Activated CD8-positive, alpha-beta memory T cell treated with anti-CD3 and anti-CD28 coated beads for 24 hours (primary cell): Measurements from ENCODE around the gene ELANE.
"Not testable (repeated sequence)": the region's sequence is repeated elsewhere in the genome, so short reads cannot be mapped to it uniquely, and the experiment has no call there.

Experiments
- DNase-seq: peaks from one replicate; pipeline ENCODE4 v3.0.0-alpha.2; 2020

ELANE gene

DNA sequence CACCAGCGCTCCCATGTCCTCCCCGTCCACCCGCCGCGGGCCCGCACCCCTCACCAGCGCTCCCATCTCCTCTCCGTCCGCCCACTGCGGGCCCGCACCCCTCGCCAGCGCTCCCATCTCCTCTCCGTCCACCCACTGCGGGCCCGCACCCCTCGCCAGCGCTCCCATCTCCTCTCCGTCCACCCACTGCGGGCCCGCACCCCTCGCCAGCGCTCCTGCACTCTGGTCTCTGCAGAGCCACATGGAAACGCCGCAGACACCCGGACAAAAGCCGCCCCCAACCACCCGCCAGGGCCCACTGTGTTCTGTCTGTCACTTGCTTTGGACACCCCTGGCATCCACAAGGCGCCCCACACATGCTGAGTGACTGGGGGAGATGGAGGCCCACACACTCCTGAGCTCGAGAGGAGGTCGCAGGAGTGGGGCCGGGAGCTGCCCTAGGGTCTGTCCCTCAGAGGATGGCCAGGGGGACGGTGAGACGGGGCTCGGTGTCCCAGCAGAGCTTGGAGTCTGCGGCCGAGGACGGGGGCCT, 14.7 kb downstream of the ELANE start:
- no peak for DNase-seq

GRCh38 chr19:867301-867793, 15.2 kb downstream of the ELANE start:
- DNase-seq = no peak

GRCh38 chr19:867855-868457, 15.9 kb downstream of the ELANE start:
- DNase-seq = no peak

DNA sequence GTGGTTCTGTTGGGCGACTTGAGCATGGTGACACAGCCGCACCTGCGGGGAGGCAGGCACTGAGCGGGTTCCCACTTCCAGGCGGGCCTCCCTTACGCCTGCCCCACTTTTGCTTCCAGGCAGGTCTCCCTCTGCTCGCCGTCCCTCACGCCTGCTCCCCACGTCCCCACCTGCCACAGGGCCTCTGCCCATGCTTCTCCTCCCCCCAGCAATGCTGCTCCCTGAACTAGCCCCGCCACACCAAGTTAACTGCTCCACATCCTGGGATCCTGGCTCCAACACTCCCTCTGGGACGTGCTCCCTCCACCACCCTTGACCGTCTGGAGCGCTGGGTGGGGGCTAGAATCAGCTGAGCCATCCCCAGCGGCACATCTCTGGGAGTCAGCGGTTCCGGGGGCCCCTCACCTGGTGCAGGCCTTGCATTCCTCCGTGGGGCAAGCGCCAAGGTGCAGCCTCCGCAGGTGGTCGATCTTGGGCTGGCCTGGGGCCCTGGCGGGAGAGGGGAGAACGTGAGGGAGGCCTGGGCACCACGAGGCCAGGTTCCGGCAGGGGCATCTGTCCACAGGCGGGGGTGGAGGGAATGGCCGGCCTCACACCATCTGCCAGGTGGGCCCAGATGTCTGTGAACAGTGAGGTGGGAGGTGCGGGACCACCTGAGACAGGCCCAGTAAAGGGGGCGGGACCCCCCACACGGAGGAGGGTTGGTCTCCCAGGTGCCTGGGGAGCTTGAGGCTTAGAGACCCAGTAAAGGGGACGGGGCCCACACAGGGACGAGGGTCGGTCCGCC, 16.5 kb downstream of the ELANE start:
- no peak for DNase-seq

GRCh38 chr19:869245-870177, 17.4 kb downstream of the ELANE start:
- no peak for DNase-seq

GRCh38 chr19:870314-870713, 18.2 kb downstream of the ELANE start:
- DNase-seq = no peak

DNA sequence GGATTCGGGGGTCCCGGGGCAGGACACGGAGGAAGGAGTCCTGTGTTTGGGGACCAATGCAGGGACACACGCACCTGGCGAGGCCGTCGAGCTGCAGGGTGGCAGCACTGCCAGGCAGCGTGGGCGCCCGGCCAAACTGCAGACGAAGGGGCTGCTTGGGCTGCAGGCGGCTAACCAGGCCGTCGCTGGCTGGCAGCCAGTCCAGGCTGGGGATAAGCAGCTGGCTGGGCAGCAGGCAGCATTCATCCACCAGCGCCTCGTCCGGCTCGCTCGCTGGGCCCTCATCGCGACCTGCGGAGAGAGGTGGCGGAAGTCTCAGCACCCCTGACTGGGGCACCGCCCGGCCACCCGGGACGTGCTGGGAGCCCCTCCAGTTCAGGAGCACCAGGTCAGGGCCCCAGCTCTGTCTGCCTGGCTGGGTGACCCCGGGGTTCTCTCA, 18.9 kb downstream of the ELANE start:
- DNase-seq = no peak

DNA sequence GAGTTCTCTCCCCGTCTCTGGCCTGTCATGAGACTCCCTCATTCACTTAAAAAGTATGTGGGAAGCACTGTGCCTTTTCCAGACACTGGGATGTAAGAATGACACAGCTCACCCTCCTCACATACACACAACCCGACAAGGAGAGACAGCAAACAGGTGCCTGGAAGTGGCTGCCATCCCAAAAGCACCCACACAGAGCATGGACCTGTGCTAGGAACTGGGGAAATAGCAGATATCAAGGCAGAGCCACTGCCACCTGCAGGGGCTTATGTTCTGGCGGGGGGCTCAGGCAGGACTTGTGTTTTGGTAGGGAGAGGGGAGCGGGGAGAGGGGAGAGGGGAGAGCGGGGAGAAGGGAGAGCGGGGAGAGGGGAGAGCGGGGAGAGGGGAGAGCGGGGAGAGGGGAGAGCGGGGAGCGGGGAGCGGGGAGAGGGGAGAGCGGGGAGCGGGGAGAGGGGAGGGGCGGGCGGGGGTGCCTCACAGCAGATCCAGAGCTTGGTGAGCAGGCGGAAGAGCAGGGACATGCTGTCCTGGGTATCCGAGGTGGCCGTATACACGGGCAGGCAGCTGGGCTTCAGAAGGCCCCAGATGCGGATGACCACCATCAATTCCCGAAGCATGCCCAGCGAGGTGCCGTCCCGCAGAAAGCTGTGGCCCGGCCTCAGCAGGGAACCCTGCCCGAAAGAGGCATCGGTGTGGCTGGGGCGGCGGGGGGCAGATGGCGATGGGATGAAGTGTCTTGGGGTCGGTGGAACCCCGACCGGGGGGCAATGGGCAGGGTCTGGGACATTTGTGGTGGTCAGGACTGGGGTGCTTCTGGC, 19.6 kb downstream of the ELANE start:
- DNase-seq = no peak

DNA sequence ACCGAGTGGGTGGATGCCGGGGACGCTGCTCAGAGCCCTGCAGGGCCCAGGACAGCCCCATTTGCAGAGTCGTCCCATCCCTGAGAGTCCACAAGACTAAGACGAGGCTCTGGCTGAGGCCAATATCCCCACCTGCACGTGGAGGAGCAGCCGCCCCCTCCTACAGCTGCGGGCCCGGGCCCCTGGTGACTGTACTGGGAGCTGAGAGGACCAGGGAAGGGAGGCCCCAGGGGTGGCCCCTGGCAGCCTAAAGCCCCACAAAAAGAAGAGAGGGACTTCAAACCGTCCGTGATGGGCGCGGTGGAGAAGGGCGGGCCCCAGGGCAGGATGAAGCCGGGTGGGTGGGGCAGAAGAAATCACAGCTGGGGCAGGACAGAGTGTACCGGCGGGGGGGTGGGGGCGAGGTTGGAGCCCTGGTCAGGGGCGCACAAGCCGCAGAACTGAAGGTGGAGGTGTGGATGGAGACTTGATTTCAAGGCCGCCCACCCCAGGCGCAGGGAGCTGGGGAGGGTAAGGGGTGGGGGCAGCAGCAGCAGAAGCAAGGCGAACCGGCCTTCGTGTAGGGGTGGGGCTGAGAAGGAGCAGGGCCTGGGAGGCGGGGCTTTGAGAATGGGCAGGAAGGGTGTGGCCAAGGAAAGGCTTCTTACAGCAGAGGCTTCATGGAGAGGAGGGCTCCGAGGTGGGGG, 20.3 kb downstream of the ELANE start:
- peak; percentile 84 for DNase-seq

GRCh38 chr19:873084-873483, 21.0 kb downstream of the ELANE start:
- DNase-seq = peak; percentile 79

DNA sequence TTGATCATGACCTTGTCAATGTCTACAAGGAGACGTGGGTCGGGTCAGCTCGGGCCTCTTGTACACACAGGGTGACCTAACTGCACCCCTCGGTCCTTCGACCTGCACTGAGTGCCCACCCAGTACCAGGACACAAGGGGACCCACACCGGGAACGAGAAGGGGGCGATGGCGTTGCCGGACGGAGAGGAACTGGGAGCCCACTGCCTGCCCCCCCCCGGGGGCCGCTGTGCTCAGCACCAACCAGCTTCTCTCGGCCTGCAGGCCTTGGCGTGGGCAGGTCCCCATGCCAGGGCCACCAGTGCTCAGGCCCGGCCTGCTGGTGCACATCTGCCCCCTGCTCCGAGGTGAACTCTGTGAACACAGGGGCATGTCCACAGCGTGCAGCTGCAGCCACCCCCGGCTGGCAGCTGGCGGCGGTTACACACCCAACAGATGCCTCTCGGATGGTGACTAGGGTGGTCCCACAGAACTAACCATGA, 21.5 kb downstream of the ELANE start:
- DNase-seq = no peak

DNA sequence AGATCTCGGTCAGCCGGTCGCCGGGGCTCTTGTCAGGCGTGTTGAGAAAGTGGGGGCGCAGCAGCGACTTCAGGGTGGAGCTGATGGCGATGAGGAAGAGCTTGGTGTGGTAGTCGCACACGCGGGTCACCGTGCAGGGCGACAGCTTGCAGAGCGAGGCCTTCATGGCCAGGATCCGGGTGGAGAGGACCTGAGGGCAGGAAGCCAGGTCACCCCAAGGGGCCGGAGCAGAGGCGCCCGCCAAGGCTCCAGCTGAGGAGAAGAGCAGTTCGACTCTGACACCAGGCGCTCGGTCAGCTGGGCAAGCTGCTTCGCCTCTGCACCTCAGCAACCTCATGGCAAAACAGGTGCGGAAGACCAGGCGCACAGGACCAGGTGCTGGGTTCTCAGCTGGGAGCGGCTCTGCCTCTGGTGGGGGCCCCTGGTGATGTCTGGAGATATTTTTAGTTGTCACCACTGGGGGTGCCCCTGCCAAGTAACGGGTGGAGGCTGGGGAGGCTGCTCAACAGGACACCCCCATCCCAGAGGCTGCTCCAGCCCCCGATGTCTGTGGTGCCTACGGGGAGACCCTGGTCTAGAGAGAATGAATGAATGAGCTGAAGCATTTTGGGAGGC, 23.3 kb downstream of the ELANE start:
- DNase-seq = no peak

GRCh38 chr19:876089-876488, 24.0 kb downstream of the ELANE start:
- DNase-seq = no peak

DNA sequence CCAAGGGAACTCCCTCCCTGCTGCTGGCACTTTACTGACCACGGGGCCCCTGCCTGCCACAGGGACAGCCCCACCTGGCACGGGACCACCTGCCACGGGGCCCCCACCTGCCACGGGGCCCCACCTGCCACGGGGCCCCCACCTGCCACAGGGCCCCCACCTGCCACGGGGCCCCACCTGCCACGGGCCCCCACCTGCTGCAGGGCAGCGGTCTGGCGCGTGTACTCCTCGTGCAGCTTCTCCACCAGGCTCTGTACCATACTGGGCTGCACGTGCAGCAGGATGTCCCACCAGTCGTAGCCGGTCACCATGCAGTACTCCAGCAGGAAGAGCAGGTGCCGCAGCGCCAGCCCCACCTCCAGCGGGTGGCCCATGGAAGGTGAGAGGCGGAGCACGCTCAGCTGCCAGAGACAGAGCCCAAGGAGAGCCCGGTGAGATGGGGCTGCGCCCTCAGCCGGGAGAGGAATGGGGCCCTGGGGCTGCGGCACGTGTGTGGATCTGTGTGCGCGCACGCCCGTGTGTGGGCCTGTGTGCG, 24.7 kb downstream of the ELANE start:
- no peak for DNase-seq

DNA sequence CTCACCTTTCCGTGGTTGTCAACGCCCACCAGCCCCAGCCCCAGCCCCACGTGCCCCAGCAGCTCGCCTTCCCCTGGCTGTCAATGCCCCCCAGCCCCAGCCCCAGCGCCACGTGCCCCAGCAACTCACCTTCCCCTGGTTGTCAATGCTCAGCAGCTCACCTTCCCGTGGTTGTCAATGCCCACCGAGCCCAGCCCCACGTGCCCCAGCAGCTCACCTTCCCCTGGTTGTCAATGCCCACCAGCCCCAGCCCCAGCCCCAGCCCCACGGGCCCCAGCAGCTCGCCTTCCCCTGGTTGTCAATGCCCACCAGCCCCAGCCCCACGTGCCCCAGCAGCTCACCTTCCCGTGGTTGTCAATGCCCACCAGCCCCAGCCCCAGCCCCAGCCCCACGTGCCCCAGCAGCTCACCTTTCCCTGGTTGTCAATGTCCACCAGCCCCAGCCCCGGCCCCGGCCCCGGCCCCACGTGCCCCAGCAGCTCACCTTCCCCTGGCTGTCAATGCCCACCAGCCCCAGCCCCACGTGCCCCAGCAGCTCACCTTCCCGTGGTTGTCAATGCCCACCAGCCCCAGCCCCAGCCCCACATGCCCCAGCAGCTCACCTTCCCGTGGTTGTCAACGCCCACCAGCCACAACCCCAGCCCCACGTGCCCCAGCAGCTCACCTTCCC, 26.0 kb downstream of the ELANE start:
- not testable (repeated sequence) for DNase-seq

GRCh38 chr19:878751-879561, 26.9 kb downstream of the ELANE start:
- not testable (repeated sequence) for DNase-seq

DNA sequence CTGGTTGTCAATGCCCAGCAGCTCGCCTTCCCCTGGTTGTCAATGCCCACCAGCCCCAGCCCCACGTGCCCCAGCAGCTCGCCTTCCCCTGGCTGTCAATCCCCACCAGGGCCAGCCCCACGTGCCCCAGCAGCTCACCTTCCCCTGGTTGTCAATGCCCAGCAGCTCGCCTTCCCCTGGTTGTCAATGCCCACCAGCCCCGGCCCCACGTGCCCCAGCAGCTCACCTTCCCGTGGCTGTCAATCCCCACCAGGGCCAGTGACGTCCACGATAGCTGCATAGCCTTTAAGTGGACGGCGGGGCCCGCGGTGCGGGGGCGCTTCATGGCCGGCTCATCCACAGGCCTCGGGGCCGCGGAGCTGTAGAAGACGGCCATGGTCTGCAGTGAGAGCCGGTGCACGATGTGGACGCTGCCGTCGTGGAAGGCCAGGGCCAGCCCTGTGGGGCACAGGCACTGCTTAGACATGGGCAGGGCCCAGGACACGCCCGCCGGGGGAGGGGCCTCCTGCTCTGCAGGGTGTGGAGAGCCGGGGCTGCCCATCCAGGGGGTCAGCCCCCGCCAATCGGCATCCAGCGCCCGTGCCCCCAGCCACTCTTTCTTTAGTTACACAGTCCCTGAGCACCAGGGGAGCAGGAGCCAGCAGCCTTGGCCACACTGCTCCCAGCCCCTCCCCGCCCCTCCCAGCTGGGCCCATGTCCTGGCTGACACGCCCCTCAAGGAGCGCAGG, 27.8 kb downstream of the ELANE start:
- DNase-seq = no peak

GRCh38 chr19:881385-882071, 29.4 kb downstream of the ELANE start:
- DNase-seq = no peak
